Neural progenitor cell (in vitro differentiated cells): ENCODE data around the gene PKN1. TPM values are rescaled to one million over a fixed set of nuclear protein-coding genes. Genes with fewer than 3 reads are reported as not detected.
A peak's percentile ranks its signal among the peaks of the same experiment; 100 is the strongest.

Experiments used
- DNase-seq: peaks from one replicate; pipeline ENCODE4 v3.0.0-alpha.2; 2016; ENCODE audit warnings: low spot score
- H2AFZ ChIP-seq: fragments of 200-600 bp; sonication (generic); replicated peaks from 2 replicates; pipeline ENCODE4 v1.6.1; 2016; ENCODE audit warnings: antibody characterized with exemption
- H3F3A ChIP-seq: fragments of 200-600 bp; sonication (generic); 2 replicates; pipeline ENCODE4 v1.6.1; 2016; ENCODE audit warnings: antibody characterized with exemption, low read depth
- H3K27ac ChIP-seq: fragments of 200-600 bp; sonication (generic); 2 replicates; pipeline ENCODE4 v1.5.1; 2016; ENCODE audit warnings: mild to moderate bottlenecking
- H3K27me3 ChIP-seq: fragments of 200-600 bp; sonication (generic); 2 replicates; pipeline ENCODE4 v1.6.1; 2016; ENCODE audit warnings: mild to moderate bottlenecking, moderate library complexity
- H3K36me3 ChIP-seq: fragments of 200-600 bp; sonication (generic); 2 replicates; pipeline ENCODE4 v1.5.1; 2016
- H3K4me1 ChIP-seq: fragments of 200-600 bp; sonication (generic); 2 replicates; pipeline ENCODE4 v1.6.1; 2016; ENCODE audit warnings: mixed run types
- H3K4me2 ChIP-seq: fragments of 200-600 bp; sonication (generic); 2 replicates; pipeline ENCODE4 v1.6.1; 2016
- H3K4me3 ChIP-seq: fragments of 200-600 bp; sonication (generic); 2 replicates; pipeline ENCODE4 v1.5.1; 2016
- H3K79me2 ChIP-seq: fragments of 200-600 bp; sonication (generic); 2 replicates; pipeline ENCODE4 v1.6.1; 2016; ENCODE audit warnings: low read depth
- H3K9ac ChIP-seq: fragments of 200-600 bp; sonication (generic); 2 replicates; pipeline ENCODE4 v1.6.1; 2016
- H3K9me3 ChIP-seq: fragments of 200-600 bp; sonication (generic); 2 replicates; pipeline ENCODE4 v1.5.1; 2016; ENCODE audit warnings: low read depth
- H4K20me1 ChIP-seq: fragments of 200-600 bp; sonication (generic); 2 replicates; pipeline ENCODE4 v1.6.1; 2016; ENCODE audit warnings: low read depth
- H3K27ac Mint-ChIP-seq: 3 replicates; pipeline ENCODE4 v1.8.0; 2021; ENCODE audit warnings: mixed read lengths
- H3K27me3 Mint-ChIP-seq: 2 replicates; pipeline ENCODE4 v1.8.0; 2022; ENCODE audit warnings: low read depth, mild to moderate bottlenecking, inconsistent platforms, moderate library complexity, mixed read lengths; ENCODE audit not compliant: insufficient read depth
- H3K36me3 Mint-ChIP-seq: 3 replicates; pipeline ENCODE4 v1.8.0; 2021; ENCODE audit warnings: mixed read lengths
- H3K4me1 Mint-ChIP-seq: 3 replicates; pipeline ENCODE4 v1.8.0; 2021; ENCODE audit warnings: mixed read lengths
- H3K4me3 Mint-ChIP-seq: 3 replicates; pipeline ENCODE4 v1.8.0; 2021; ENCODE audit warnings: mild to moderate bottlenecking, moderate library complexity, mixed read lengths
- H3K9me3 Mint-ChIP-seq: 3 replicates; pipeline ENCODE4 v1.8.0; 2020; ENCODE audit warnings: mixed read lengths
- CTCF ChIP-seq: fragments of 200-600 bp; sonication (generic); IDR thresholded peaks from 2 replicates; pipeline ENCODE4 v1.5.1; 2017; ENCODE audit warnings: antibody characterized with exemption, mild to moderate bottlenecking
- EZH2 ChIP-seq: fragments of 200-600 bp; sonication (generic); IDR thresholded peaks from 2 replicates; pipeline ENCODE4 v1.6.1; 2017; ENCODE audit warnings: antibody characterized with exemption, mild to moderate bottlenecking, moderate library complexity
- EZH2phosphoT487 ChIP-seq: fragments of 200-600 bp; sonication (generic); IDR thresholded peaks from 2 replicates; pipeline ENCODE4 v1.6.1; 2017; ENCODE audit warnings: antibody characterized with exemption
- total RNA-seq: library from RNA; depleted of rRNA; stranded (reverse); fragments of >200 nt; gene quantifications from 2 replicates; pipeline ENCODE4 v1.2.3, GENCODE V29; 2015; ENCODE audit warnings: low replicate concordance

PKN1 gene
- total RNA-seq, 1 donor from 2014 or later, result 29.0 TPM

- no peak overlapping the region for H2AFZ ChIP-seq
- no peak for TF ChIP-seq EZH2
- no peak for TF ChIP-seq EZH2phosphoT487
- no peak for TF ChIP-seq CTCF
- H3K9me3 ChIP-seq, result no peaks in the 10 kb centered on the region
- no peaks in the 10 kb centered on the region for H3K27me3 ChIP-seq
- H3K4me2 ChIP-seq, result no peak overlapping the region
- no peaks in the 10 kb centered on the region for H3K79me2 ChIP-seq
- peaks cover 4% of the 10 kb centered on the region for H3K27me3 Mint-ChIP-seq
- H3K27ac ChIP-seq, result no peak overlapping the region
- H4K20me1 ChIP-seq, result no peaks in the 10 kb centered on the region
- H3K4me1 Mint-ChIP-seq, result peaks cover 14% of the 10 kb centered on the region
- H3F3A ChIP-seq, result peaks cover 4% of the 10 kb centered on the region
- H3K36me3 Mint-ChIP-seq, result no peaks in the 10 kb centered on the region
- no peak overlapping the region for H3K4me3 ChIP-seq
- peaks cover 5% of the 10 kb centered on the region for H3K4me1 ChIP-seq
- DNase-seq, result no peak
- no peaks in the 10 kb centered on the region for H3K9me3 Mint-ChIP-seq
- no peaks in the 10 kb centered on the region for H3K36me3 ChIP-seq
- no peak overlapping the region for H3K9ac ChIP-seq
- no peak overlapping the region for H3K27ac Mint-ChIP-seq
- H3K4me3 Mint-ChIP-seq, result no peak overlapping the region
Measured at GRCh38 chr19:14390548-14390947, 42.6 kb upstream of the PKN1 start.

- H4K20me1 ChIP-seq, result no peaks in the 10 kb centered on the region
- no peak overlapping the region for H3K9ac ChIP-seq
- H3K36me3 ChIP-seq, result no peaks in the 10 kb centered on the region
- no peak overlapping the region for H3K27ac Mint-ChIP-seq
- H3K9me3 ChIP-seq, result no peaks in the 10 kb centered on the region
- H3K4me1 ChIP-seq, result peaks cover 5% of the 10 kb centered on the region
- no peak overlapping the region for H2AFZ ChIP-seq
- TF ChIP-seq CTCF (no peak), EZH2 (no peak), EZH2phosphoT487 (no peak)
- peaks cover 4% of the 10 kb centered on the region for H3F3A ChIP-seq
- H3K4me3 Mint-ChIP-seq, result no peak overlapping the region
- H3K4me3 ChIP-seq, result no peak overlapping the region
- H3K27me3 ChIP-seq, result no peaks in the 10 kb centered on the region
- H3K27ac ChIP-seq, result no peak overlapping the region
- no peak overlapping the region for H3K4me2 ChIP-seq
- H3K27me3 Mint-ChIP-seq, result peaks cover 4% of the 10 kb centered on the region
- no peaks in the 10 kb centered on the region for H3K79me2 ChIP-seq
- DNase-seq, result no peak
- H3K36me3 Mint-ChIP-seq, result no peaks in the 10 kb centered on the region
- H3K9me3 Mint-ChIP-seq, result no peaks in the 10 kb centered on the region
- H3K4me1 Mint-ChIP-seq, result peaks cover 14% of the 10 kb centered on the region
Measured at GRCh38 chr19:14391156-14391821, 41.8 kb upstream of the PKN1 start.

GRCh38 chr19:14393329-14393728 is 39.8 kb upstream of the PKN1 start:
- Mint-ChIP-seq H3K27ac (peak overlapping the region; percentile 10), H3K4me3 (no peak overlapping the region), H3K4me1 (peaks cover 21% of the 10 kb centered on the region), H3K36me3 (no peaks in the 10 kb centered on the region), H3K27me3 (peaks cover 7% of the 10 kb centered on the region), H3K9me3 (no peaks in the 10 kb centered on the region)
- H3K79me2 ChIP-seq, result no peaks in the 10 kb centered on the region
- H3K4me3 ChIP-seq, result no peak overlapping the region
- H3K27ac ChIP-seq, result no peak overlapping the region
- peak overlapping the region; percentile 88 for H2AFZ ChIP-seq
- H4K20me1 ChIP-seq, result no peaks in the 10 kb centered on the region
- H3K9me3 ChIP-seq, result no peaks in the 10 kb centered on the region
- peaks cover 5% of the 10 kb centered on the region for H3K4me1 ChIP-seq
- peaks cover 4% of the 10 kb centered on the region for H3F3A ChIP-seq
- H3K4me2 ChIP-seq, result peak overlapping the region; percentile 10
- no peaks in the 10 kb centered on the region for H3K36me3 ChIP-seq
- H3K27me3 ChIP-seq, result no peaks in the 10 kb centered on the region
- DNase-seq, result peak; percentile 44
- no peak overlapping the region for H3K9ac ChIP-seq
- TF ChIP-seq CTCF (no peak), EZH2phosphoT487 (no peak), EZH2 (no peak)
